ENCODE data around the gene ARHGAP28.
"Not testable (repeated sequence)": the region's sequence is repeated elsewhere in the genome, so short reads cannot be mapped to it uniquely, and the experiment has no call there.

The ARHGAP28 gene

DNA sequence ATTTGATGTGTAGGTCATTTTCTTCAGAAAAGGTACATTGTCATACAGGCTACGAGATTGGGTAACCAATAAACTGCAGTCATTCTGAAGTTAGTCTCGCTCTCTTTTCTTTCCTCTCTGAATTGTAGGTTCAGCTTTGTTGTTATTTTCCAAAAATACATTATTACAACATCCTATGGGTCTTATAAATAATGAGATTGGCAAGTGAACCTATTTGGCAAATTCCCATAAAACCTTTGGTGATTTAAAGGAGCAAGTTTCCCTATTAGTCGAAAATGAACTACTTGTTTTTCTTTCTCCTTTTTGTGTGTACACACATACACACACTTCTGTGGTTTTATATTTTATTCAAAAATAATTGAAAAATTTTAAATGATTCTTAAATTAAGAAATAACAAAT lies 67.0 kb downstream of the ARHGAP28 start:
- DNase-seq (ENCODE audit: low read depth) = no peak

GRCh38 chr18:6797171-6797570 lies 67.7 kb downstream of the ARHGAP28 start:
- no peak for DNase-seq (ENCODE audit: low read depth)
- no peak overlapping the region for H3K4me3 ChIP-seq (ENCODE audit: low read depth, low read length)
- TF ChIP-seq CTCF (IDR thresholded peaks at IDR 0.05; ENCODE audit: control insufficient read depth, extremely low read depth, insufficient read depth) = no peak

More for the DNA sequence above, 67.0 kb downstream of the ARHGAP28 start:
- TF ChIP-seq CTCF (IDR thresholded peaks at IDR 0.05; ENCODE audit: control insufficient read depth, extremely low read depth, insufficient read depth) = no peak
- no peak overlapping the region for H3K4me3 ChIP-seq (ENCODE audit: low read depth, low read length)

GRCh38 chr18:6798896-6799295 lies 69.4 kb downstream of the ARHGAP28 start:
- TF ChIP-seq CTCF (IDR thresholded peaks at IDR 0.05; ENCODE audit: control insufficient read depth, extremely low read depth, insufficient read depth) = no peak
- H3K4me3 ChIP-seq (ENCODE audit: low read depth, low read length) = no peak overlapping the region
- DNase-seq (ENCODE audit: low read depth) = no peak

- DNase-seq (ENCODE audit: low read depth); H3K4me3 ChIP-seq (ENCODE audit: low read depth, low read length): not testable (repeated sequence)
Observed at GRCh38 chr18:6800309-6800708, 70.8 kb downstream of the ARHGAP28 start.

DNA sequence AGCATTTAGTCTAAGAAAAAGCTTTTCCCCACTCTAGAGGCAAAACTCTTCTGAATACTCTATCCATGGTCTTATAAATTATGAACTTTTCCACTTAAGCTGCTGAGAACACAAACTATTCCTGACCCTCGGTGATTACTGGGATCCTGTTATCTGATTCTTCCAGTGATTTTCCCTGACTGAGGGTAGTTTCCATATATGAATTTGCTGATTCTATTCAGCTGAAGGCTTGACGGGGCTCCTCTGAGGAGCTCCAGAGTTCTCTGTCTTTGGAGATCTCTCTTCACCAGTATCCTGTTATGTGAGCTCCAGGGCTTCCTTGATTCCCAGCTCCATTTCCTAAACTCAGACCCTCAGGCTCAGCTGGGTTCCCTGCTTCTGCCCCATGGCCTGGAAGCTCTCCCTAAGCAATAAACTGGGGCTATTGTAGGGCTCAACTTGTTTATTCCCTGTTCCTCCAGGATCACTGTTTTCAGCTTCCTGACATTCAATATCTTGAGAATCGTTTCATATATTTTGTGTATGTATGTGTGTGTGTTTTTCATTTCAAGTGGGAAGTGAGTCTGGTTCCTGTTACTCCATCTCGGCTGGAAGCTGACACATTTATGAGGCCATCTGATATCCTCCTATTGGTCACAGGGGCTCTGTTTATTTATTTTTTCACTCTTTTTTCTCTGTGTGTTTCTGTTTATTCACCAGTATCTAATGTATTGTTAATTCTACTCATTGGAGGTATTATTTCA lies 78.2 kb downstream of the ARHGAP28 start:
- no peak for TF ChIP-seq CTCF (IDR thresholded peaks at IDR 0.05; ENCODE audit: control insufficient read depth, extremely low read depth, insufficient read depth)
- DNase-seq (ENCODE audit: low read depth) = no peak

GRCh38 chr18:6810191-6810590 lies 80.7 kb downstream of the ARHGAP28 start:
- TF ChIP-seq CTCF (IDR thresholded peaks at IDR 0.05; ENCODE audit: control insufficient read depth, extremely low read depth, insufficient read depth) = no peak
- no peak for DNase-seq (ENCODE audit: low read depth)
- H3K4me3 ChIP-seq (ENCODE audit: low read depth, low read length) = no peak overlapping the region

More for the DNA sequence above, 78.2 kb downstream of the ARHGAP28 start:
- H3K4me3 ChIP-seq (ENCODE audit: low read depth, low read length) = peak overlapping the region; percentile 7

- no peak for TF ChIP-seq CTCF (IDR thresholded peaks at IDR 0.05; ENCODE audit: control insufficient read depth, extremely low read depth, insufficient read depth)
- DNase-seq (ENCODE audit: low read depth) = no peak
- H3K4me3 ChIP-seq (ENCODE audit: low read depth, low read length) = no peak overlapping the region
Observed at GRCh38 chr18:6811816-6812215, 82.3 kb downstream of the ARHGAP28 start.

All from LNCaP clone FGC (cell line).